HG03064 (cell line): ENCODE data around the gene SHB.

Source experiments
- ATAC-seq: cut with Tn5 transposase; IDR thresholded peaks from one replicate; pipeline ENCODE4 v1.9.1; 2021; ENCODE audit warnings: low read depth; ENCODE audit not compliant: unreplicated experiment

The SHB gene

GRCh38 chr9:37942621-37943344 lies 126.2 kb downstream of the SHB start:
- ATAC-seq = no peak

DNA sequence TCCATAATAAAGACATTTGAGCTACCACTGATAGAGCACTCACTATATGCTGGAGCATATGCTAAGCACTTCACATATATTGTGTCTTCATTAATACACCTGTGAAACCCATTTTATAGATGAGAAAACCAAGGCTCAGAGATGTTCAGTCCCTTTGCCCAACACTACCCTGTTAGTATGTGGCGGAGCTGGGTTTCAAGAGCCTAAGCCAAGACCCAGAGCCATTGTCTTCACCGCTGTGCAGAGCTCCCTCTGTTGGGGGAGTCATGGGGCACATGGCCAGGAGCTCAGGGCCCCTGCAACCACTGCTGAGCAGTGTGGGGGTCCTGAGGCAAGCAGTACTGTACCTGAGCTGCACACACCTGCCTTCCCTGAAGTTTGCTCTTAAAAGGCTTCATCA lies 127.8 kb downstream of the SHB start:
- no peak for ATAC-seq

- no peak for ATAC-seq
These were observed 129.4 kb downstream of the SHB start for GRCh38 chr9:37939575-37940095.

DNA sequence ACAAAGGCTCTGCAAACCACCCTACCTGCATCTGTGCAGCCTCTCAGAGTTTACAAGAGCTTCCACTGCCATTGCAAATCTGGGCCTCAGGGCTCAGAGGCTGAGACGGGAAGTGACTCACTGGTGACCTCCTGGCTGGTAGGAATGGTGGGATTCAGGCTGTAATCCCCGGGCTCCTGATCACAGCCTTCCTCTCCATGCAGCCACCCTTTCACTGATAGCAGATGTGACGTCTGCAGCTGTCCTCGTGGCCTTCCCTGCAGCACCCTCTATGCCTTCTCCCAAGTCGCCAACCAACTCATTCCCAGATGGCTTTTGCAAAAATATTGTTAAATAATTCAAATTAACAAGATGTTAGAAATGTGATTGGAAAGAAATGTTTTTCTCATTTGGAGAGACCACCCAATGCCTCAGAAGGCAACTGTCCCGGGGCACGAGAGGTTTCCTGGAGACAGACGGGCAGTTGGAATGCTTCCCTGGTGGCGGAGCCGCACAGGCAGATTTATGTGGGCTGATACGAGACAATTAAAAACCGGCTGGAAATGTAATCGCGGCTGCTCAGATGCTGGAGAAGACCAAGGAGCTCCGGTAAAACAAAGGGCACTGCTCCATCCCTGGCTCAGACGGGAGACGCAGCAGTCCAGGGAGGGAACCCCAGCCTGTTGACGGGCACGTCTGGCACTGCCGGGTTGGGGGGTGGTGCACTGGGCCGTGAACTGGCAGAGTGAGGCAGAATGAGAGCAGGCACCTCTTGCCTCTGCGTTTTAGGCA lies 130.7 kb downstream of the SHB start:
- no peak for ATAC-seq

DNA sequence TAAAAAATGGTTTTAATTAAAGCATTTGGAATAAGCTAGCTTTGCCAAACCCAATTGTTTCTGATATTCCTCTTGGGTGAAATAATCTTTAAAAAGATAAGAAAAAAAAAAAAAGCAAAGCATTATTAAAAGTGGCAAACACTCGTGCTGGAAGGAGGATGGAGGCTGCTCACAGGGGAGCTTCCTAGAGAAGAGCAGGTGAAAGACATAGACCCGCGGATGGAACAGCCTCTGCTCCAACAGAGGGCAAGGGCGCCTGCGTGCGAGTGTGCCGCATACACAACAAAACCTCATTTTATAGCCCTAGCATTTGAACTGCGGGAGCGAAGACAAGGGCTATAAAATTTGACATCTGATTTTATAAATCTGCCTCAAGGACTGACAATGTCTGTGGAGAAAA lies 131.7 kb downstream of the SHB start:
- no peak for ATAC-seq

DNA sequence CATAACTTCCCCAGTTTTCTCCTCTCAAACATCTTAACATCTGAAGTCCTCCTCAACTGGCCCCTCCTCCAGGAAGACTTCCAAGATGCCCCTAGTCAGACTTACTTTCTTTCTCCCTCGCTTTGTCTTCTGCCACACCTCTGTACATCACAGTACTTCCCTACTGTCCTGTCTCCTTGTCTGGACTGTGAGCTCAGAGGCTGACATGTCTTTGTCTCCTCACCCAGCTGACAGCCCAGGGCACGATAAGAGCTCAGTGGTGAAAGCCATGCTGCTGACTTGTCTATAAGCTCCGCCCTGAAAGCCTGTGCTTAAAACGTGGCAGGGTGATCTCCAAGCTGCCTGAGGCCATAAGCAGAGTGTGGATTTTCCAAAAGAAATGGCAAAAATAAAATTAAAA lies 132.1 kb downstream of the SHB start:
- ATAC-seq = no peak

DNA sequence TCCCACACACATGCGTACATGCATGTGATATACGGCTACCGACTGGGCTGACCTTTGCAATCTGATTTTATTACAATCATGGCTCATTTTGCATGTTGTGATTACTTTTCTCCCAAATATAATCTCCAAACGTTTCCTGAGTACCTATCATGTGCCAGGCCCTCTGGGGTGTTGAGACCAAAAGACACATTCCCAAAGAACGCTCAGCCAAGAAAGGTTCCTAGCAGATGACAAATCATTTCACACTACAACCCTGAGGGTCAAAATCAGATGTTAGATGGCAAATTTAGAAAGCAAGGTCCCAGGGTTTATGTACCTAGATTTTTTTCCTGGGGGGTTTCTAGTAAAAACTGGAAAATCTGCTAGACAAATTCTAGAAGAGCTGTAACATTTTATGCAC lies 132.7 kb downstream of the SHB start:
- no peak for ATAC-seq

GRCh38 chr9:37935096-37935495 lies 133.9 kb downstream of the SHB start:
- ATAC-seq = no peak

DNA sequence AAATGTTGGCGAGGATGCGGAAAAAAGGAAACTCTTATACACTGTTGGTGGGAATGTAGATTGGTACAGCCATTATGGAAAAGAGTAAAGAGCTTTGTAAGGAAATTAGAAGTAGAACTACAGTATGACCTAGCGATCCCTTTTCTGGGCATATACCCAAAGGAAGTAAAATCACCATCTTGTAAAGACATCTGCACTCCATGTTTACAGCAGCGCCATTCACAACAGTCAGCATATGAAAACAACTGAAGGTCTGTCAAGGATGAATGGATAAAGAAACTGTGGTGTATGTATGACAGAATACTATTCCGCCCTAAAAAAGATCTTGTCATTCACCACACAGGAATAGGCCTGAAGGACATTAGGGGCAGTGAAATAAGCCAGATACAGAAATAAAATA lies 137.4 kb downstream of the SHB start:
- no peak for ATAC-seq

DNA sequence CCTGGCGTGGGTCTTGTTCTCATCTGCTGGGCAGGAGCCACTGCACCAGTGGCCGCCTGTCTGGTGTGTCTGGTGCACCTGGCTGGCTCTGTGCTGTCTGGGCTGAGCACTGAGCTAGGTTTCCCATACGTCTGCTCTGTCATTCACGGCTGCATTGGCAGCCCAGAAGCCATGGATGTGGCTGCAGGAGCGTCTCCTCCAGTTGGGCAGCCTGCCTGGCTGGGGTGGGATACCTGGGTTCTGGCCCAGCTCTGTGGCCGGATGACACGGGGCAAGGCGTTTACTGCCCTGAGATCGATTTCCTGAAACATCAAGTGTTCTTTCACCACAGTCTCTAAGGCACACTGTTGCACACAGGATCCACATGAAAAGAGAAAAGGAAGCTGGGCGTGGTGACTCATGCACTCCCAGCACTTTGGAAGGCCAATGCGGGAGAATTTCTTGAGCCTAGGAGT lies 139.6 kb downstream of the SHB start:
- ATAC-seq = no peak

DNA sequence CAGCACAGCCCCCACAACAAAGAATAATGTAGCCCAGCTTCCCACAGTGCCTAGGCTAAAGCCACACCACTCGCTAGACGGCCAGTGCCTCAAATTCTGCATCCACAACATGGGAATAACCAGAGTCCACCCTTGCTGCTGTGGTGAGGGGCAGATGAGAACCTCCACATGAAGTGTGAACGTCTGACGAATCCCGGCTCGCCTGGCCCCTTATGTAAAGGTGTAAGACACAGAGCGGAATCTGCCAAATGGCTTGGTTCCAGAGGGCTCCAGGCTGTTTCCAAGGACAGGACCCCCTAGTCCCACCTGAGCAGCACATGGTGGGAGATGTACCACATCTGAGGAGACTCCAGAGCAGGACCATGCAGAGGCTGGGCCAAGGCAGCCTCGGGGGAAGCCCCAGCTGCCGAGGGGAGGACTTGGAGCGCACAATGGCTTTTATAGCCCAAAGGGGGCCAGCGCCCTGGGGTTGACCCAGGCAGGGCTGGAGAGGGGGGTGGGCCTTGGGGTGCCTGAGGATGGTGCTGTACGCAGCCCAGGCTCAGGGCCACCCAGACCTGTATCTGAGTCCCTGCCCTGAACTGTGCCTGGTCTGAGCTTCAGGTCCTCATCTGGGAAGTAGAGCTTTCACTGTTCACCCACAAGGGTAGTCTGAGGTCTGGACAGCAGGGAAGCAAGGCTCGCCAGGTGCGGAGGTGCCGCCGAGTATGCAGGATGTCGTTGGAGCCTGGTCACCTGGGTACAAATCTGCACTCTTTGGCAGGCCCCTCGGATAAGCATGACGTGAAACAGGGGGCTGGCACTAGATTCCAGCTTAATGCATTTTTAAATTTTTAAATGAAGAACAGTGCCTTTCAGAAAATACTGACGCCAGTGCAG lies 140.2 kb downstream of the SHB start:
- no peak for ATAC-seq

DNA sequence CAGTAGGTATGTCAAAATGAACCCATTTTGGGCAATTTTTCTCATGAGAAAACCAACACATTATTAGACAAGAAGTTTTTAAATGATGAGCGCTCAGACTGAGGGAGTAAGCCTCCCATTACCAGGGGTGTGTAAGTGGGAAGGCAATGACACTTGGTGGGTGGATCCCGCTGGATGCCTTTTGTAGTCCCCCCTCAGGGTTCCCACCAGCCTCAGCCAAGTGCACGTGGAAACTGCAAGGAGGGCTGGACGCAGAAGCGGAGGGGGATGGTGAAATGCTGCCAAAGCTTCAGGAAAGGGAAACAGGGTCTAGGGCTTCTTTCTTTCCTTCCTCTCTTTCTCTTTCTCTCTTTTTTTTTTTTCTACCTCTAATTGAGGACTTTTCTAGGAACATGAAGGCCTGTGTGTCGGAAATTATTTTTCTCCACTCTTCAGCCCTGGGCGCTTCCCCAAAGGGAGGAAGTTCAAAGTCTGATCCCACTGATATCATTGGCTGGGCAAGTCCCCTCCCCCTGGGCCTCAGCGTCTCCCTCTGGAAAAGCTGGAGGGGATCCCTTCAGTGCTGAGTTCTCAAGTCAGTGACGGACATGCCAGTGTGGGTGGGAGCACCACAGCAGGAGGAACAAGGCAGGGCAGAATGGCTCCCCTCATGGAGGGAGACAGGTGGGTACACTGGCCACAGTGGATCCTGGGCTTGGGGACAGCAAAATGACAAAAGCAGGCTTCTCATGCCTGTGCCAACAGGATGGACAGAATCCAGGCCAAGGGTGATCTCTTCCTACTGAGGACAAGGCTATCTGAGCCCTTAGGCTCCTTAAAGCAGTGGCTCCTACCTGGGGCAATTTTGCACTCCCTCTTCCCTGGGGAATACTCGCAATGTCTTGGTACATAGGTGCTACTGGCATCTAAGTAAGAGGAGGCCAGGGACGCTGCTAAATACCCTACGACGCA lies 141.2 kb downstream of the SHB start:
- ATAC-seq = no peak

DNA sequence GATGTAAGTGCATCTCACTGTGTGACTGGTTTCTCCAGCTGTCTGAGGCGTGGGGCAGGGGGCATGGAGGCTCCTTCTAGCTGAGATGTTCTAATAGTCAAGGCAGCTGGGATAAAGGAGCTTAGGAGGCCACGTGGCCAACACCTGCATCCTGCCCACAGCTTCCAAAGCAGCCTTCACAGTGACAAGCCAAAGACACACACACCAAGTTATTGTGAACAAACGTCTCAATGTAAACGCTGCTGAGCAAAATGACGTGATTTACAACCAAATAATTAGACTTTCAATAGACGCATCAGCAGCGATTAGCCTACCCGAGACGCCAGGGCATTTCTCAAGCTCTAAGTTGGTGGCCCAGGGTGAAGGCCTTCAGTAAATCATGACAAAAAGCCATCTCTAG lies 141.9 kb downstream of the SHB start:
- no peak for ATAC-seq

DNA sequence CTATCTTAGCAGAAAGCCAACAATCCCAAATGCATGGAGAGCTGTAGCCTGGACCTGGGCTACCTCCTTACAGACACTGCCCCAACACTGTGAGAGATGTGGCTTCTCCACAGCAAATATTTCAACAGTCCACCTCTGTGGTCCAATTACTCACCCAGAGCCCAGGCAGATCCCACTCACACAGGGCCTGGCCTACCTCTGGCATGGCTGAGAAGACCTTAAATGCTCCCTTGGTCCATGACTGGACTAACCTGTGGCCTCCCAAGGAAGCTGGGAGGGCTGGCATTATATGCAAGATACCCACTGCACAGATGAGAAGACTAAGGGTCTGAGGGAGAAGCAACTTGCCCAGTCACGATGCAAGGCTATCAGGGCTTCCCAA lies 142.3 kb downstream of the SHB start:
- ATAC-seq = no peak

GRCh38 chr9:37925786-37926736 lies 143.0 kb downstream of the SHB start:
- no peak for ATAC-seq

- no peak for ATAC-seq
These were observed 144.0 kb downstream of the SHB start for GRCh38 chr9:37925006-37925405.

GRCh38 chr9:37924538-37924937 lies 144.5 kb downstream of the SHB start:
- no peak for ATAC-seq

DNA sequence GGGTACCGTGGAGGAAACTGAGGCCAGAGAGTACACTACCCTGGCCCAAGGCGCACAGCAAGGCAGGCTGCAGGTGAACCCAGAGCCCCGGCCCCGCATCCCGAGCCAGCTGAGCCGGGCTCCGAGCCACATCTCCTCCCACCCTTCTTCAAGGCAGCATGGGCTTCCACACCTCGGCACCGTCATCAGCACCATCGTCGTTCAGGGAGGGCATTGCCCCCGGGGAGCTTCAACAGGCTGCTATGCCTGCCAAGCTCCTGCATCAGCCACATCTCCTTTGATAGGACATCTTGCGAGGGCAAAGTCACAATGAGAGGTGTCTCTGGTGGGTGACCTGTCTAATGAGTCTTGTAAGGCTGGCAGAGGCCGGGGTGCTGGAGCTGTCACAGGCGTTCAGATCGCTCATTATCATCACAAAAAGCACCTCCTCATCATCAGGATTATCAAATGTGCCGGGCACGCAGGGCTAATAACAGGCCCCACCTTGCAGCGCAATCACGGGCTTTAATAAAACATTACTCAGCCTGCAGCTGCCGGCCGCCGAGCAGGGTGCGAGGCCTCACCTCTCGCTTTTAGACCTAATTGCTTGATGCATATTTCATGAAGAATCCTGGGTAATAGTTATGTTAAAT lies 145.1 kb downstream of the SHB start:
- no peak for ATAC-seq
